NB4 (cell line): ENCODE measurements around the gene SCOC.

Experiments used
- DNase-seq: peaks from one replicate; pipeline ENCODE4 v3.0.0; 2010; ENCODE audit warnings: low read depth
- H3K4me3 ChIP-seq: one replicate; pipeline ENCODE4 v1.5.1; 2011; ENCODE audit warnings: mild to moderate bottlenecking, low read depth, low read length, moderate library complexity
- CTCF ChIP-seq: IDR thresholded peaks from one replicate; pipeline ENCODE4 v1.5.1; 2012; ENCODE audit warnings: low read depth, low read length
- MAX ChIP-seq: IDR thresholded peaks from 2 replicates; pipeline ENCODE4 v1.6.1; 2011; ENCODE audit warnings: low read depth, low read length
- MYC ChIP-seq: IDR thresholded peaks from 2 replicates; pipeline ENCODE4 v1.6.1; 2011; ENCODE audit warnings: low read depth, low read length
- POLR2A ChIP-seq: IDR thresholded peaks from 2 replicates; pipeline ENCODE4 v1.6.1; 2011; ENCODE audit warnings: mild to moderate bottlenecking; ENCODE audit not compliant: insufficient read length; ENCODE audit errors: extremely low read depth

The SCOC gene

DNA sequence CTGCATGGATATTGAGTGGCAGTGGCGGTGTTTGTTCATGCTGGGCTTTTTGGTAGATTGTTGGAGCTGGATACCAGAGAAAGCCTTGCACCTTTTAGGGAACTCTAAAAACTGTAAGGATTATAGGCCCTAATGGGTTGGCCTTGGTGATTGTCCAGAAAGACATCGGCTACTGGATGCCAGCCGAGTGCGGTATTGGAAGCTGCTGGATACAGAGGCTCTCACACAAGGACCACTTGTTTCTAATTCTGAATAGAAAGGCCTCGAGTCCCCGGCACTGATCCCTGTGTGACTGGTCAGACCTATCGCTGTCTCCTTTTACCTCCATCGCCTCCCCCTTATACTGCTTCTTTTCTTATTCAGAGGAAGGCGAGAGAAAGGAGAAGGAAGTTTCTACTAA is 27.3 kb upstream of the SCOC start:
- no peak overlapping the region for H3K4me3 ChIP-seq
- no peak for TF ChIP-seq MAX
- TF ChIP-seq CTCF = no peak
- no peak for TF ChIP-seq MYC
- no peak for TF ChIP-seq POLR2A
- no peak for DNase-seq

DNA sequence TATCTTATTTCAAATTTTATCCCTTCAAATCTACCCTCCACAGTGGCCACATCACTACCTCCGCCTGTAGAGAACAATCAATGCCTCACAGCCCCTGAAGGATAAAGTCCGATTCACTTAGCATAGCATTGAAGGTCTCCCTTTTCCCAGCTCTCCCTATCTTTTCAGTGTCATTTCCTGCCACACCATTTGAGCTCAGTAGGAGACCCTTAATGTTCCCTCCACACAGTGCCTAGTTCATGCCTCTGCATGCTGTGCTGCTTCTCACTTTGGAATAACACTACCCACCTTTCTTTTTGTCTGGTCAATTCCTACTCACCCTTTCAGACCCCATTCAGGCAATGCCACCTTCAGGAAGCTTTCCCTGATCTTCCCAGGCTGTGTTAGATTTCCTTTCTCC is 23.6 kb upstream of the SCOC start:
- DNase-seq = no peak
- no peak overlapping the region for H3K4me3 ChIP-seq
- TF ChIP-seq MAX (no peak), MYC (no peak), POLR2A (no peak)

DNA sequence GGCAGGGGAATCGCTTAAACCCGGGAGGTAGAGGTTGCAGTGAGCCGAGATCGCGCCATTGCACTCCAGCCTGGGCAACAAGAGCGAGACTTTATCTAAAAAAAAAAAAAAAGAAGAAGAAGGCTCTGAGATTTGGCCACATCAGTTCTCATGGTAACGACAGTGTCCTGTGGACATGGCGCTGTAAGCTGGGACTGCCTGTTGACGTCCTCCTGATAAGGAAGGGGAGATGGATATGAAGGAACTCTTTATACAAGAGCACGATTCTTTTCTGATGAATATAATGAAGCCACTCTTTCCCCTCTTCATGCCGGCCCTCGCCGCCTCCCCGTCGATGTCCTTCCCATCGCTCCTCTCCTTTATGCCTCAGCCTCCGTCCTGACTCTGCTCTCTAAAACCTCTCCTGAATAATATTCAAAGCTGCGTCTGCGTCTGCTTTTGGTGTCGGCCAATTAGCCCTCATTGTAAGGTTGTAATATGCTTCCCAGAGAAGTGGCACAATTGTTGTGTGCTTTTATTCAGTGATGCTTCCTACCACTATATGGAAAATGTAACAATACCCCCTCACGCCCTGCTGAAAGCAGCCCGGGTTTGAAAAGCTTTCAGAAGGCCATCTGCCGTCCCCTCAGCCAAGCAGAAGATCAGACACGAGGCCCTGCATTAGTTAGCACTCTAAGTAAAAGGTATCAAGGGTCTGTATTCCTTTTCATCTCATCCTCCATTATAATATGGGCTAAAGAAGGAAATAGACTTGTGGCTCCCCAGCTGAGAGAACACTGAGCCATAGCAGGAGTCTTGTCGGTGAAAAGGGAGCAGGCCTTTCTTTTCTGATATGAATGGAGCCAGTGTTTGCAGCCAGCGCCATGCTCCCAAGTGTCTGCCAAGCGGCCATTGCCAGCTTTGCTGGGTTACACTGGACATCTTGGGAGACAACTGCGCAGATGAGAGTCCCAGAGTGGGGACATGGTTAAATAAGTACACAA is 22.1 kb upstream of the SCOC start:
- no peak overlapping the region for H3K4me3 ChIP-seq
- TF ChIP-seq MYC (no peak), MAX (no peak), CTCF (no peak), POLR2A (no peak)
- DNase-seq = no peak

- DNase-seq = no peak
- H3K4me3 ChIP-seq = no peak overlapping the region
- TF ChIP-seq POLR2A (no peak), MAX (no peak), CTCF (no peak), MYC (no peak)
Measured at GRCh38 chr4:140353786-140354185, 19.7 kb upstream of the SCOC start.

DNA sequence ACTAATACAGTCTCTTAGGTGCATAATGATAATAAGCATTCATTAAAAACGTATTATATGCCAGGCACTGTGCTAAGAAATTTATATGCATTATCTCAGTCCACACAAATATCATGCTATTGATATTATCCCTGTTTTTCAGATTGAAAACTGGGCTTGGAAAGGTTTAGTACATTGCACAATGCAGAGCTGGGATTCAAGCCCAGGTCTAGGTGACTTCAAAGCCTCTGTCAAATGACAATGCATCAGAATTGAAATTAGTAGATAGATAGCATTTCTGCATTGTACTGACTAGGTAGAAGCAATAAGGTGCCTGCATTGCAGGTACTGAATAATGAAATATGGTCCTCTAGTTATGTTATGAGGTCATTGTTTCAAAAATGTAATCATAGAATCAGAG is 18.2 kb upstream of the SCOC start:
- H3K4me3 ChIP-seq = no peak overlapping the region
- no peak for DNase-seq
- no peak for TF ChIP-seq MAX
- TF ChIP-seq MYC = no peak
- TF ChIP-seq CTCF = no peak
- no peak for TF ChIP-seq POLR2A

DNA sequence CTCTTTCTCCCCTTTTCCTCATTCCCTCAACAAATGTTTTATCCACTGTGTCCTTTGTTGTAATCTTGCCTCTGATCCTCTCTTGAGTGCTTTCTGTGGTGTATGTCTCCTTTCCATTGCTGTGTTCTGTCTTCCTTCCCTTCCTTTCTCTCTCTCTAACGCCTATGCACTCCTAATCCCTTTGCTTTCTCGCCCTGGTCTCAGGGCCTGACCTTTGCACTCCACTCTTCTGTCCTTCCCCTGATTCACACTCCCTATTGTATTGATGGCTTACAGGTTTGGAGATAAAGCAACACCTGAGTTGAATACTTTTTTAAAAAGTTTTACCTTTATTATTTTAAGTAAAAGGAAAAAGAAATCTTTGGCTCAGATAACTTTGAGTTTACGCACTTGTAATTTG is 15.6 kb upstream of the SCOC start:
- DNase-seq = no peak

More for the DNA sequence above, 15.6 kb upstream of the SCOC start:
- TF ChIP-seq CTCF (no peak), MYC (no peak), MAX (no peak), POLR2A (no peak)
- no peak overlapping the region for H3K4me3 ChIP-seq
